ENCODE data around the gene PARD3B.

GRCh38 chr2:204670756-204671155, 125.5 kb downstream of the PARD3B start:
- TF ChIP-seq CTCF (conservative IDR thresholded peaks at IDR 0.05; ENCODE audit: low read depth in 2 of 2), result no peak
- TF ChIP-seq REST (IDR thresholded peaks at IDR 0.05; ENCODE audit: unreplicated experiment), result no peak
- TF ChIP-seq EZH2 (IDR thresholded peaks at IDR 0.05; ENCODE audit: low read depth, unreplicated experiment), result no peak
- no peak for TF ChIP-seq ZNF114 (CRISPR knock-in tag; IDR thresholded peaks at IDR 0.05)
- no peak for TF ChIP-seq POLR2AphosphoS5 (IDR thresholded peaks at IDR 0.05; ENCODE audit: low read depth)
- no peak for TF ChIP-seq ETS1 (IDR thresholded peaks at IDR 0.05)
- no peak for TF ChIP-seq EZH2phosphoT487 (IDR thresholded peaks at IDR 0.05; ENCODE audit: unreplicated experiment)
- TF ChIP-seq ZNF331 (CRISPR knock-in tag; IDR thresholded peaks at IDR 0.05; ENCODE audit: low read depth), result no peak
- no peak for TF ChIP-seq JUNB (IDR thresholded peaks at IDR 0.05; ENCODE audit: unreplicated experiment)
- no peak for TF ChIP-seq STAT1 (IDR thresholded peaks at IDR 0.05; ENCODE audit: unreplicated experiment)
